GM18502 (cell line): ENCODE measurements around the gene LILRB2.
"Not testable (repeated sequence)": the region's sequence is repeated elsewhere in the genome, so short reads cannot be mapped to it uniquely, and the experiment has no call there.

Source experiments
- ATAC-seq: cut with Tn5 transposase; IDR thresholded peaks from one replicate; pipeline ENCODE4 v1.9.1; 2021; ENCODE audit warnings: mild to moderate bottlenecking; ENCODE audit not compliant: unreplicated experiment, poor library complexity

LILRB2 gene

DNA sequence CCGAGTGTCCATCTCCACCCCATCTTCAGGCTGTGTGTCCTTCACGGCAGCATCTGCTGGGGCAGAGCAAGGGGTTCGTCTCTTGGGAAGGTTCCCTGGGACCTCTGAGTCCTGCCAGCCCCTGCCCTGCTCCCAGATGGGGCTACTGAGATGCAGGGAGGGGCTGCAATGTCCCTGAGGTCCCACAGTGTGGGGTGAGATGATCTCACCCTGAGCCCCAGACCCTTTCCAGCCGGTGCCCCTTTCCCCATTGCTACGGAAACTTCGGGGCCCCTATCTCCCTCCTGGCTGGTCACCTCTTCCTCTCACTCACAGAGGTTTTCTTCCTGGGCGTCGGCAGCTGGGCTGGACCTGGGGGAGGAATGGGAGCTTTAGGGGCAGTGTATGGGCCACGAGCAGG is 5.0 kb downstream of the LILRB2 start:
- ATAC-seq, result no peak

- ATAC-seq, result not testable (repeated sequence)
Observed at GRCh38 chr19:54274516-54274915, 6.4 kb downstream of the LILRB2 start.

GRCh38 chr19:54273821-54274220 is 7.1 kb downstream of the LILRB2 start:
- ATAC-seq, result no peak

- not testable (repeated sequence) for ATAC-seq
Observed at GRCh38 chr19:54272181-54272580, 8.7 kb downstream of the LILRB2 start.

DNA sequence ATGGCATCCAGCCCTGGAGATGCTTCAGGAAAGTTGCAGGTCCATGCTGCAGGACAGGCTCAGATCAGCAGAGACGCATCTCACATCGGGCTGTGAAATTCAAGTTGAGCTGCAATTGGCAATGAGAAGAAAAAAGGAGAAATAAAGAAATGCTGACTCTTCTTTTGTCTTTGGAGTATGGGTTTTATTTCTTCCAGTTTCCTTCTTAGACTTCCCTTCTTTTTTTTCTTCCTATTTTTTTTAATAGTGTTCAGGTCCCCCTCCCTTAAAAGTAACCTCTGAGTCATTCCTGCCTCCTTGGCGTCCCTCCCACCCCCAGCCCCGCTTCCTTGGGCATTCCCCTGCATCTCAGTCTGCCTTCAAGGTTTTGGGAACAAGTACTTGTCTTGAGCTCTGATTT is 9.3 kb downstream of the LILRB2 start:
- not testable (repeated sequence) for ATAC-seq

- ATAC-seq, result no peak
Observed at GRCh38 chr19:54271106-54271505, 9.8 kb downstream of the LILRB2 start.

- no peak for ATAC-seq
Observed at GRCh38 chr19:54268936-54269335, 12.0 kb downstream of the LILRB2 start.

GRCh38 chr19:54266133-54266532 is 14.8 kb downstream of the LILRB2 start:
- no peak for ATAC-seq

DNA sequence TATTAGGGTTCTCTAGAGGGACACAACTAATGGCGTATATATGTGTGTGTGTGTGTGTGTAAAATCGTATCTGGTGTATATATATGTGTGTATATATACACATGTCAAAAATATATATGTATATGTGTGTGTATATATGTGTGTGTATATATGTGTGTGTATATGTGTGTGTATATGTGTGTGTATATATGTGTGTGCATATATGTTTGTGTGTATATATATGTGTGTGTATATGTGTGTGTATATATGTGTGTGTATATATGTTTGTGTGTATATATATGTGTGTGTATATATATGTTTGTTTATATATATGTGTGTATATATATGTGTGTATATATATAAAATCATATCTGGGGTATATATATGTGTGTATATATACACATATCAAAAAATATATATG is 18.4 kb downstream of the LILRB2 start:
- no peak for ATAC-seq

GRCh38 chr19:54262066-54262465 is 18.8 kb downstream of the LILRB2 start:
- no peak for ATAC-seq

GRCh38 chr19:54257116-54257480 is 23.8 kb downstream of the LILRB2 start, which contains the start of gene LILRB5:
Gene LILRB5, minus strand, starts transcription at chr19:54257273. Its CDS starts 80 bp downstream, at chr19:54257193.
- no peak for ATAC-seq

- ATAC-seq, result no peak
Observed at GRCh38 chr19:54256250-54257115, 24.4 kb downstream of the LILRB2 start.

GRCh38 chr19:54255105-54255775 is 25.7 kb downstream of the LILRB2 start:
- no peak for ATAC-seq

DNA sequence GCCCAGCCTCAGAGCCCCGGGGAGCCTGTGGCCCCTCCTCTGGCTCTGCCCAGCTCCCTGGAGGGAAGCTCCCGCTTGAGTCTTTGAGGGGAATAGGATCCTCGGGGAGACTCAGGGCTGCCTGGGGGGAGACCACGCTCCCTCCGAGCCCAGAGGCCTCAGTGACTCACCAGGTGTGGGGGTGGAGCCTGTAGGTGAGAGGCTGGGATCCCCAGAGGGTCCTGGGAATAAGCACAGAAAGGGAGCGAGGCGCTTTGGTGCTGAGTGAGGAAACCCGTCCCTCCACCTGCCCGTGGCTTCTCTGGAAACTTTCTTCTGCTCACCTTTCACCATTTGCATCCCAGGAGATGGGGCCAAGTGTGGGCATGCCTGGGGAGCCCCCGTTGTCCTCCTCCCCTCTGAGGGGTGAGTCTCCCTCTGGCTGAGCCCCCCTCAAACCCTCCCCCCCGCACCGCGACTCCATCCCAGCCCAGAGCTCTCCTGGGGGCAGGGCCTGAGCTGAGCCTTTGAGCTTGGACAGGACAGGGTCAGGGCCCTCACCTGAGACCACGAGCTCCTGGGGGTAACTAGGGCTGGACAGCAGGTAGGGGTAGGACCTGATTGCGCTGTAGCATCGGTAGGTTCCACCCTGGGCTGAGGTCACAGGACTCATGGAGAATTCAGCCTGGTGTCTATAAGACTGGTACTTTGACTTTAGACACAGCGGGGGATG is 26.6 kb downstream of the LILRB2 start:
- ATAC-seq, result no peak

DNA sequence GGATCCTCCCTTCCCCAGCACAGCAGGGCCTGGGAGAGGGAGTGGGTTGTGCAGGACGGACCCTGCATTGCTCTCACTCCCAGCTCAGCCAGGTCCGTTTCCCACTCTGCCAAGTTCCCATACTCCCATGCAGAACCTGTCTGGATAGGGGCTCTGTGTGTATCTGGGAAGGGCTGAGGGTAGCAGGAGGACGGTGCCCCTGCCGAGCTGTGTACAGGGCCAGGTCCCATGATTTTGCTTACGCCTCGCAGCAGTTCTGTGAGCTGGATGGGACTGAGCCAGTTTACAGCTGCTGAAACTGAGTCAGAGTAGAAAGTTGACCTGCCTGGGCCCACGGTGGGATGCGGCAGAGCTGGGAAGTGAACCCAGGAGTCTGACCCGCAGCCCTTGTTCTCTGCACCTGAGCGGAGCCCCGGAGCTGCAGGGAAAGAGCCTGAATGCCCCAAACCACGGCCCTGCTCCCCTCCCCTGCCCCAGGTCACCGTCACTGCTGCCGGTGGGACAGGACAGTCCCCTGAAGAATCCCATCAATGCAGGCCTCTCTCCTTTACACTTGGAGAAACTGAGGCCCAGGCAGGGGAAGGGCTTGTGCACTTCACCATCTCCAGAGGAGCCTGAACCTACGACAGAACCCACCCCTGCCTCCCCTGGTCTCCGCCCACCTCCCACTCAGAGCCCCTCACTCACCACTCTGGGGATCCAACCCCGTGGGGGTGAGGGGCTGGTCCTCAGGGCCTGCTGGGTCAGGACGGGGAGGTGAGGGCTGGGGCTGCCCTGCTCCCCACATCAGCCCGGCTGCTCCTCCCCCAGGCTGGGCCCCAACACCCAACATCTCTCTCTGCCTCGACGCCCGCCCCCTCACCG is 27.3 kb downstream of the LILRB2 start:
- no peak for ATAC-seq

DNA sequence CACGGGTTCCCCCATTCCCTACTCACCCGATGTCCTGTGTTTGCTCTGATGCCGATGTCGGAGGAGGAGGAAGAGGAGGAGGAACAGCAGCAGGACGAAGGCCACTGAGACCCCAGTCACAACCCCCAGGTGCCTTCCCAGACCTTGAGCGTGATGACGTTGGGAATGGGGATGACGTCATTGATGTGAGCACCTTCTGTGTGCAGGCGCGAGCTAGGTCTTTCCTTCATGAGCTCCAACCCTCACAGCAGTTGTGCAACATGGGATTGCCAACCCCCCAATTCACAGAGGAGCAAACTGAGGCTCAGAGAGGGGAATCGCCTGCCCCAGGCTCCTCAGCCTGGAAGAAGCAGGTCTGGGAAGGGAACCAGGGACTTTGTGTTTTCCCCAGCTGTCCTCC is 28.1 kb downstream of the LILRB2 start:
- ATAC-seq, result no peak

DNA sequence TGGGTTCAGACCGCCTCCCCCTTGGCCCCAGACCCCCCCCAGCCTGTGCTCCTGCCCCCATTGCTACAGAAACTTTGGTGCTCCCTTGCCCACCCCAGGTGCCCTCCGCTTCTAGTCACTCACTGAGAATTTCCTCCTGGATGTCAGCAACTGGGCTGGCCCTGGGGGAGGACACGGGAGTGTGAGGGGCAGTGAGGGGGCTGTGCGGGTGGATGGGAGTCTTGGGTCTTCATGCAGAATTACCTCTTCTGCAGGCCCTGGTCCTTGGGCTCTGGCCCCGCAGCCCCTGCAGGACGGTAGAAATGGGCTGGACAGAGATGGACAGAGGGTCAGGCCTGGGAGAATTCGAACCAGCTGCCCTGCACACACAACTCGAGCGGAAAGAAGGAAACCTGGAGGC is 28.7 kb downstream of the LILRB2 start:
- no peak for ATAC-seq

- no peak for ATAC-seq
Observed at GRCh38 chr19:54248016-54248601, 32.8 kb downstream of the LILRB2 start.

- ATAC-seq, result no peak
Observed at GRCh38 chr19:54247106-54247930, 33.6 kb downstream of the LILRB2 start.
